ENCODE results near the gene FRMD4B.

GRCh38 chr3:69319652-69320051 is 66.2 kb downstream of the FRMD4B start:
- TF ChIP-seq CTCF (conservative IDR thresholded peaks at IDR 0.05 in 1 of 2, IDR thresholded peaks at IDR 0.05 in 1 of 2; ENCODE audit: extremely low read depth in 1 of 2, insufficient read depth in 1 of 2, low read depth in 1 of 2, low read length in 2 of 2), result no peak
- TF ChIP-seq EZH2 (IDR thresholded peaks at IDR 0.05; ENCODE audit: borderline replicate concordance, low read length), result no peak
